ENCODE data around the gene CCDC57. TPM values are rescaled to one million over a fixed set of nuclear protein-coding genes. Genes with fewer than 3 reads are reported as not detected.

Gene CCDC57
- total and polyA plus RNA-seq, 2 experiments from 2014 or later: 10.6 to 15.3 TPM

GRCh38 chr17:82083533-82084359, 128.9 kb downstream of the CCDC57 start:
- Histone ChIP-seq H3K9ac (no peak overlapping the region), H2AFZ (no peak overlapping the region), H3F3A (ENCODE audit: insufficient read depth) (no peaks in the 10 kb centered on the region), H3K79me2 (ENCODE audit: insufficient read depth) (no peaks in the 10 kb centered on the region), H3K4me1 (ENCODE audit: insufficient read depth) (no peaks in the 10 kb centered on the region), H3K27ac (no peak overlapping the region), H3K4me3 (no peak overlapping the region), H3K9me2 (ENCODE audit: insufficient read depth) (no peaks in the 10 kb centered on the region), H3K9me3 (ENCODE audit: low read depth) (no peaks in the 10 kb centered on the region), H3K36me3 (ENCODE audit: low read depth) (no peaks in the 10 kb centered on the region), H4K20me1 (ENCODE audit: insufficient read depth) (no peaks in the 10 kb centered on the region), H3K4me2 (ENCODE audit: unreplicated experiment) (no peak overlapping the region), H3K27me3 (replicated peaks; ENCODE audit: insufficient read depth) (no peaks in the 10 kb centered on the region)
- TF ChIP-seq EZH2phosphoT487 (IDR thresholded peaks at IDR 0.05; ENCODE audit: insufficient read depth, low read depth) (no peak), EZH2 (IDR thresholded peaks at IDR 0.05; ENCODE audit: insufficient read depth, poor library complexity, severe bottlenecking) (no peak)
- no peak for DNase-seq
- in situ Hi-C loops (cut with MboI): no loop called here
- WGBS, 2 experiments (ENCODE audit: low coverage in 1 of 2, low lambda C conversion rate in 2 of 2, missing lambda C conversion rate in 2 of 2): 93 to 94% methylated on average over 42 to 55 of the region's 55 CpGs

GRCh38 chr17:82083009-82083408, 129.6 kb downstream of the CCDC57 start:
- no peak overlapping the region for H3K9ac ChIP-seq
- H4K20me1 ChIP-seq (ENCODE audit: insufficient read depth): no peaks in the 10 kb centered on the region
- no peak overlapping the region for H2AFZ ChIP-seq
- H3F3A ChIP-seq (ENCODE audit: insufficient read depth): no peaks in the 10 kb centered on the region
- no peaks in the 10 kb centered on the region for H3K9me3 ChIP-seq (ENCODE audit: low read depth)
- in situ Hi-C loops (cut with MboI): no loop called here
- H3K27me3 ChIP-seq (replicated peaks; ENCODE audit: insufficient read depth): no peaks in the 10 kb centered on the region
- TF ChIP-seq EZH2phosphoT487 (IDR thresholded peaks at IDR 0.05; ENCODE audit: insufficient read depth, low read depth) (no peak), EZH2 (IDR thresholded peaks at IDR 0.05; ENCODE audit: insufficient read depth, poor library complexity, severe bottlenecking) (no peak)
- H3K79me2 ChIP-seq (ENCODE audit: insufficient read depth): no peaks in the 10 kb centered on the region
- 96 to 97% methylated on average over 16 to 24 of the region's 24 CpGs for WGBS, 2 experiments (ENCODE audit: low coverage in 1 of 2, low lambda C conversion rate in 2 of 2, missing lambda C conversion rate in 2 of 2)
- no peak for DNase-seq
- H3K4me1 ChIP-seq (ENCODE audit: insufficient read depth): no peaks in the 10 kb centered on the region
- no peak overlapping the region for H3K4me3 ChIP-seq
- no peak overlapping the region for H3K4me2 ChIP-seq (ENCODE audit: unreplicated experiment)
- H3K36me3 ChIP-seq (ENCODE audit: low read depth): no peaks in the 10 kb centered on the region
- H3K9me2 ChIP-seq (ENCODE audit: insufficient read depth): no peaks in the 10 kb centered on the region
- no peak overlapping the region for H3K27ac ChIP-seq

- Histone ChIP-seq H2AFZ (no peak overlapping the region), H3K9me2 (ENCODE audit: insufficient read depth) (no peaks in the 10 kb centered on the region), H4K20me1 (ENCODE audit: insufficient read depth) (no peaks in the 10 kb centered on the region), H3K36me3 (ENCODE audit: low read depth) (no peaks in the 10 kb centered on the region), H3K4me3 (no peak overlapping the region), H3K9ac (no peak overlapping the region), H3K27me3 (replicated peaks; ENCODE audit: insufficient read depth) (no peaks in the 10 kb centered on the region), H3K79me2 (ENCODE audit: insufficient read depth) (no peaks in the 10 kb centered on the region), H3K27ac (no peak overlapping the region), H3K9me3 (ENCODE audit: low read depth) (no peaks in the 10 kb centered on the region), H3K4me1 (ENCODE audit: insufficient read depth) (no peaks in the 10 kb centered on the region), H3K4me2 (ENCODE audit: unreplicated experiment) (no peak overlapping the region), H3F3A (ENCODE audit: insufficient read depth) (no peaks in the 10 kb centered on the region)
- WGBS, 2 experiments (ENCODE audit: low coverage in 1 of 2, low lambda C conversion rate in 2 of 2, missing lambda C conversion rate in 2 of 2): 93 to 94% methylated on average over 16 to 19 of the region's 19 CpGs
- DNase-seq: no peak
- in situ Hi-C loops (cut with MboI): no loop called here
- TF ChIP-seq EZH2 (IDR thresholded peaks at IDR 0.05; ENCODE audit: insufficient read depth, poor library complexity, severe bottlenecking): no peak
- TF ChIP-seq EZH2phosphoT487 (IDR thresholded peaks at IDR 0.05; ENCODE audit: insufficient read depth, low read depth): no peak
These were observed 130.2 kb downstream of the CCDC57 start for GRCh38 chr17:82082456-82082855.

- no peaks in the 10 kb centered on the region for H3K9me2 ChIP-seq (ENCODE audit: insufficient read depth)
- in situ Hi-C loops (cut with MboI): no loop called here
- no peak for DNase-seq
- no peaks in the 10 kb centered on the region for H3K4me1 ChIP-seq (ENCODE audit: insufficient read depth)
- no peaks in the 10 kb centered on the region for H3K36me3 ChIP-seq (ENCODE audit: low read depth)
- no peaks in the 10 kb centered on the region for H3F3A ChIP-seq (ENCODE audit: insufficient read depth)
- H3K4me3 ChIP-seq: no peak overlapping the region
- no peak overlapping the region for H2AFZ ChIP-seq
- no peaks in the 10 kb centered on the region for H3K9me3 ChIP-seq (ENCODE audit: low read depth)
- TF ChIP-seq EZH2 (IDR thresholded peaks at IDR 0.05; ENCODE audit: insufficient read depth, poor library complexity, severe bottlenecking) (no peak), EZH2phosphoT487 (IDR thresholded peaks at IDR 0.05; ENCODE audit: insufficient read depth, low read depth) (no peak)
- H3K79me2 ChIP-seq (ENCODE audit: insufficient read depth): no peaks in the 10 kb centered on the region
- no peaks in the 10 kb centered on the region for H4K20me1 ChIP-seq (ENCODE audit: insufficient read depth)
- H3K27me3 ChIP-seq (replicated peaks; ENCODE audit: insufficient read depth): no peaks in the 10 kb centered on the region
- H3K27ac ChIP-seq: no peak overlapping the region
- no peak overlapping the region for H3K9ac ChIP-seq
- WGBS, 2 experiments (ENCODE audit: low coverage in 1 of 2, low lambda C conversion rate in 2 of 2, missing lambda C conversion rate in 2 of 2): 95 to 96% methylated on average over 14 to 22 of the region's 22 CpGs
- no peak overlapping the region for H3K4me2 ChIP-seq (ENCODE audit: unreplicated experiment)
These were observed 130.7 kb downstream of the CCDC57 start for GRCh38 chr17:82081966-82082365.
